Fibroblast of lung (primary cell): ENCODE measurements around the gene ERFE.

Experiments used
- CTCF ChIP-seq, 2 donors: IDR thresholded peaks in 1 of 2; conservative IDR thresholded peaks in 1 of 2; 1 replicate in 1 of 2; 2 replicates in 1 of 2; pipeline ENCODE4 v1.5.1; 2011 to 2012; ENCODE audit warnings: low read length in 2 of 2, control low read depth in 1 of 2, inconsistent platforms in 1 of 2, low read depth in 1 of 2, mild to moderate bottlenecking in 1 of 2
- EZH2 ChIP-seq: IDR thresholded peaks from 2 replicates; pipeline ENCODE4 v1.5.1; 2012; ENCODE audit warnings: low read length, control low read depth, mild to moderate bottlenecking; ENCODE audit errors: missing control alignments

- TF ChIP-seq EZH2 (no peak), CTCF (conservative IDR thresholded peaks at IDR 0.05 in 1 of 2, IDR thresholded peaks at IDR 0.05 in 1 of 2; ENCODE audit: low read depth in 1 of 2, low read length in 2 of 2) (no peak)
Measured at GRCh38 chr2:238154570-238154969, 4.2 kb upstream of the ERFE start.
